SH-SY5Y (cell line): ENCODE measurements around the gene PSMA7.

Source experiments
- GATA2 ChIP-seq: IDR thresholded peaks from 2 replicates; pipeline ENCODE4 v1.6.1; 2011; ENCODE audit warnings: mild to moderate bottlenecking, low read depth, low read length
- GATA3 ChIP-seq: IDR thresholded peaks from 2 replicates; pipeline ENCODE4 v1.6.1; 2011; ENCODE audit warnings: low read depth, mild to moderate bottlenecking, low read length, moderate library complexity

- TF ChIP-seq GATA2 = no peak
- no peak for TF ChIP-seq GATA3
Observed at GRCh38 chr20:62112368-62112767, 30.8 kb downstream of the PSMA7 start.
